ENCODE measurements around the gene GMIP. TPM values are rescaled to one million over a fixed set of nuclear protein-coding genes. Genes with fewer than 3 reads are reported as not detected.

The GMIP gene
- total RNA-seq, 2 experiments from 2014 or later: 78.6 to 79.4 TPM

DNA sequence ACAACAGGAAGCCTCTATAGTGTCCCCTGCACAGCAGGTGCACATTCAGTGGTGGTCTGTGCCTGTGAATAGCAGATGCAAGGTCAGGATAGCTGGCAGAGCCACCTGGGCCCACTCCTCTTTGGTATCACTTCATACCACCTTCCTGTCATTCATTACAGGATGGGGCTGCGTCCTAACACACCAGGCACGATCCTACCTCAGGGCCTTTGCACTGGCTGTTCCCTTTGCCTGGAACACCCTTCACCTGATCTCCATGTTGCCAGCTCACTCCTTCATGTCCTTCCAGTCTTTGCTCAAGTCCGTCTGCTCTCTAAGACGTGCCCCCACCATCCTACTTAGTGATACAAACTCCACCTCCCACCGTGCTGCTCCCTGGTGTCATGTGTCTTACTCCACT lies 10.8 kb downstream of the GMIP start:
- no peak overlapping the region for H3K27ac Mint-ChIP-seq
- H3K4me1 Mint-ChIP-seq (ENCODE audit: low read depth): peaks cover 9% of the 10 kb centered on the region
- intact Hi-C loops (cut with micrococcal nuclease): no loop called here
- ChIA-PET CTCF (interaction anchor here (2.2 kb wide), 1 partner anchor 11 kb away, joined by 7 read pairs; the partner anchor contains the start of gene GMIP), POLR2A (interaction anchor here (0.6 kb wide), 1 partner anchor 30 kb away, joined by 3 read pairs; no protein-coding TSS in a partner anchor)
- peaks cover 49% of the 10 kb centered on the region for H3K36me3 Mint-ChIP-seq
- no peaks in the 10 kb centered on the region for H3K9me3 Mint-ChIP-seq
- no peak overlapping the region for H3K4me3 Mint-ChIP-seq
- no peaks in the 10 kb centered on the region for H3K27me3 Mint-ChIP-seq
- no peak for DNase-seq

DNA sequence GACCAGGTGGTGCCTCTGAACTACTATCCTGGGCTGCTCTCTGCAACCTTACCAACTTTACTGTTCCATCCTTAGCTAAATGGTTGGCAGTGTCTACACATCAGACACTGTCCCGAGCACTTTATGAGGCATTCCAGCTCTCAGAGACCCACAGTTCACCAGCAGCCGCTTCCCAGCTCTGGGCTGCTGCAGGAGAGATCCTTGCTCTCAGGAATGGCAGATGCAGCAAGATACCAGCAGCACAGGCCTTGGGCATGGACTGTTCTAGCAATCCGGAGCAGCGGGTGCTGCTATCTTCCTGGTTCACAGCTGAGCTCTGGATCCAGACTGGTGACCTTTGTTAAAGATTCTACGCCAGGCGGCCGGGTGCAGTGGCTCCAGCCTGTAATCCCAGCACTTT lies 12.1 kb downstream of the GMIP start:
- H3K4me3 Mint-ChIP-seq: no peak overlapping the region
- peaks cover 22% of the 10 kb centered on the region for H3K4me1 Mint-ChIP-seq (ENCODE audit: low read depth)
- no peak for DNase-seq
- POLR2A ChIA-PET: no interaction called here
- intact Hi-C loops (cut with micrococcal nuclease): no loop called here
- H3K27ac Mint-ChIP-seq: no peak overlapping the region
- H3K27me3 Mint-ChIP-seq: no peaks in the 10 kb centered on the region
- peaks cover 45% of the 10 kb centered on the region for H3K36me3 Mint-ChIP-seq
- no peaks in the 10 kb centered on the region for H3K9me3 Mint-ChIP-seq
- CTCF ChIA-PET: interaction anchor here (1.3 kb wide), 1 partner anchor 99 kb away, joined by 6 read pairs; no protein-coding TSS in a partner anchor

GRCh38 chr19:19630426-19630825 lies 13.0 kb downstream of the GMIP start:
- Mint-ChIP-seq H3K4me3 (no peak overlapping the region), H3K4me1 (ENCODE audit: low read depth) (peaks cover 23% of the 10 kb centered on the region), H3K27ac (no peak overlapping the region), H3K9me3 (no peaks in the 10 kb centered on the region), H3K36me3 (peaks cover 46% of the 10 kb centered on the region), H3K27me3 (no peaks in the 10 kb centered on the region)
- no peak for DNase-seq
- intact Hi-C loops (cut with micrococcal nuclease): no loop called here
- ChIA-PET POLR2A (no interaction called here), CTCF (interaction anchor here (1.3 kb wide), 1 partner anchor 98 kb away, joined by 6 read pairs; no protein-coding TSS in a partner anchor)

GRCh38 chr19:19630062-19630414 lies 13.4 kb downstream of the GMIP start:
- Mint-ChIP-seq H3K36me3 (peaks cover 43% of the 10 kb centered on the region), H3K4me3 (no peak overlapping the region), H3K9me3 (no peaks in the 10 kb centered on the region), H3K27ac (no peak overlapping the region), H3K27me3 (no peaks in the 10 kb centered on the region), H3K4me1 (ENCODE audit: low read depth) (peaks cover 23% of the 10 kb centered on the region)
- POLR2A ChIA-PET: no interaction called here
- intact Hi-C loops (cut with micrococcal nuclease): no loop called here
- CTCF ChIA-PET: no interaction called here
- DNase-seq: no peak

GRCh38 chr19:19628501-19629134 lies 14.8 kb downstream of the GMIP start:
- intact Hi-C loops (cut with micrococcal nuclease): loop anchor here (1.0 kb wide), 1 partner anchor 10 kb away; the partner anchor contains the start of gene PBX4
- peak; percentile 68 for DNase-seq
- Mint-ChIP-seq H3K4me1 (ENCODE audit: low read depth) (peaks cover 23% of the 10 kb centered on the region), H3K36me3 (peaks cover 39% of the 10 kb centered on the region), H3K9me3 (no peaks in the 10 kb centered on the region), H3K27me3 (no peaks in the 10 kb centered on the region), H3K27ac (peak overlapping the region; percentile 67), H3K4me3 (peak overlapping the region; percentile 70)
- ChIA-PET CTCF (interaction anchor here (0.6 to 1.3 kb wide), 3 partner anchors 15 to 96 kb away, joined by 3 to 6 read pairs (median 3); partner anchors contain the start of gene GMIP), POLR2A (interaction anchor here (0.7 to 1.5 kb wide), 5 partner anchors 15 to 39 kb away, joined by 3 to 5 read pairs (median 4); no protein-coding TSS in a partner anchor)

DNA sequence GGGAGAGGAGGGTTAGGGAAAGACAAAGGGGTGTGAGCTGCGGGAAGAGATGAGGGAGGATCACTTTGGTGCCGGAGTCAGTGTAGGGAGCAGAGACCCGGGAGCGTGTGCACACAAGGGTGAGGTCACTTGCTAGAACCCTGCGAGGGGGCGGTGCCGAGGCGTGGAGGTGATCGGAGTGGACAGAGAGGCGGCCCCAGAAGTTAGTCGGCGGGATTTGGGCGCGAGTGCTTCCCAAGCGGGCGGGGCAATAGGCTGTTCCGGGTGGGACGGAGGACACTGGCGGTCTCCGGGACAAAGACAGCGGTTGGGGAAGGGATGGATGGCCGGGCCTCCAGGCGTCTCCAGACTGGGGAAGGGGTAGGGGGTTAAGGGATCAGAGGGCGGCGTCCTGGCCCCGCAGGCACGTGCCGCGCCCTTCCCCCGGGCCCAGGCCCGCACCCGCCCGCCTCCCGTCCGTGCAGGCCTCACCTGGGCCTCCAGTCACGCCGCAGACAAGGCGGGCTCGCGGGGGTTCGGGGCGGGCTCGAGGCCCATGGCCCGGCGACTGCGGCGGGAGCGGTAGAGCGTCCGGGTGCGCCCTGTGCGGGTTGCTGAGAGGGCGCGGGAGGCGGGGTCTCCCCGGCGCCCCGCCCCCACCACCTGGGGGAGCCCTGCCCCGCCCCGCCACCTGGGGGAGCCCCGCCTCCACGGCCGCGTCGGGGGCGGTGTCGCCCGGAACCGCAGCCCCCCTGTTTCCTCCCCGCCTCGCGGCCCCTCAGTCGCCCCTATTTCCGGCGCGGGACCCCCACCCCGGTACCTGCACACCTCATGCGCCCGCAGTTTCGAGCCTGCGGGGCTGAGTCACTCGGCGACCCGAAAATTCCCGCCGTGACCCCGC lies 15.6 kb downstream of the GMIP start, which contains the start of gene LPAR2:
Gene LPAR2, minus strand, starts transcription at position 600 of the 880 bp plus-strand sequence. CDS start 945 bp downstream, outside the sequence.
- peak; percentile 79 for DNase-seq
- no peaks in the 10 kb centered on the region for H3K27me3 Mint-ChIP-seq
- CTCF ChIA-PET: interaction anchor here (0.6 to 1.3 kb wide), 4 partner anchors 42 to 95 kb away, joined by 3 to 6 read pairs (median 4); no protein-coding TSS in a partner anchor

DNA sequence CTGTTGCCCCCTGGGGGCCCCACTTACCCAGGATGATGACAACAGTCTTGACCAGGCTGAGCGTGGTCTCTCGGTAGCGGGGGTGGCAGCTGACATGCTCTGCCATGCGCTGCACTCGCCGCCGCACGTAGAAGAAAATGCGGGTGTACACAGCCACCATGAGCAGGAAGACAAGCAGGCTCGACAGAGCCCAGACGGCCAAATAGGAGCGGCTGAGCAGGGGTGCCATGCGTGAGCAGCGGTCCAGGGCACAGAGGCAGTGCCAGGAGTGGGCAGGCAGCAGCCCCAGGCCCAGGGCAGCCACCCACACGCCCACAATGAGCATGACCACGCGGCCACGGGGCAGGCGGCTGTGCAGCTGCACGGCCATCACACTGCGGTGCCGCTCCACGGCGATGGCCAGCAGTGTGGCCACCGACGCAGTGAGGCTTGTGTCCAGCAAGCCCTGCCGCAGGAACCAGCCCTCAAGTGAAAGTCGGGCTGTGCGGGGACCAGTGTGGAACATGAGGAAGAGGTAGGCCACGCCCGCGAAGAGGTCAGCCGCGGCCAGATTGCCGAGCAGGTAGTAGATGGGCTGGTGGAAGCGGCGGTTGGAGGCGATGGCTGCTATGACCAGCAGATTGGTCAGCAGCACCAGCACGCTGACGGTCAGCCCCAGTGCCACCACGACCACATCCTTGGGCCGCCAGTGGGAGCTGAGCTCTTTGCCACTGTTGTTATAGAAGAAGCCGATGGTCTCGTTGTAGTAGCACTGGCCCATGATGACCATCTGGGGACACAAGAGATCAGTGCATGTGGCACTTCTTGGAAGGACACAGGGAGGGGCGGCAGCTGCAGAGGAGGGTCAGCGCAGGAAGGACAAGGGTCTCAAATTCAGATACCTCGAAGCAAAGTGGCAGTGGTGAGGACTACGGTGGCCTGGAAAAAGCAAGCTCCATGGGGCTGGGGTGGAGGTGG lies 16.7 kb downstream of the GMIP start:
- peak overlapping the region; percentile 90 for H3K4me3 Mint-ChIP-seq
- peak overlapping the region; percentile 93 for H3K27ac Mint-ChIP-seq
- intact Hi-C loops (cut with micrococcal nuclease): loop anchor here (1.0 to 2.0 kb wide), 2 partner anchors 16 to 20 kb away; partner anchors contain the start of gene GMIP
- peaks cover 22% of the 10 kb centered on the region for H3K4me1 Mint-ChIP-seq (ENCODE audit: low read depth)
- peaks cover 30% of the 10 kb centered on the region for H3K36me3 Mint-ChIP-seq
- no peaks in the 10 kb centered on the region for H3K27me3 Mint-ChIP-seq
- DNase-seq: no peak
- no peaks in the 10 kb centered on the region for H3K9me3 Mint-ChIP-seq
- POLR2A ChIA-PET: interaction anchor here (0.6 to 1.8 kb wide), 7 partner anchors 9 to 36 kb away, joined by 3 to 12 read pairs (median 3); partner anchors contain the start of genes GMIP and PBX4
- CTCF ChIA-PET: interaction anchor here (1.2 kb wide), 2 partner anchors 73 to 94 kb away, joined by 3 to 4 read pairs; no protein-coding TSS in a partner anchor

More for the DNA sequence above, 15.6 kb downstream of the GMIP start, which contains the start of gene LPAR2:
- Mint-ChIP-seq H3K27ac (peak within 1 kb of the TSS; percentile 93), H3K4me1 (ENCODE audit: low read depth) (peaks cover 20% of the 10 kb centered on the region), H3K36me3 (peaks cover 35% of the 10 kb centered on the region), H3K9me3 (no peaks in the 10 kb centered on the region), H3K4me3 (peak within 1 kb of the TSS; percentile 90)
- intact Hi-C loops (cut with micrococcal nuclease): loop anchor here (1.0 to 2.0 kb wide), 3 partner anchors 10 to 22 kb away; partner anchors contain the start of genes GMIP and PBX4
- POLR2A ChIA-PET: interaction anchor here (0.6 to 1.8 kb wide), 9 partner anchors 10 to 37 kb away, joined by 3 to 12 read pairs (median 3); partner anchors contain the start of genes GMIP and PBX4

GRCh38 chr19:19624032-19624570 lies 19.4 kb downstream of the GMIP start:
- peaks cover 20% of the 10 kb centered on the region for H3K36me3 Mint-ChIP-seq
- H3K9me3 Mint-ChIP-seq: no peaks in the 10 kb centered on the region
- DNase-seq: no peak
- no peak overlapping the region for H3K4me3 Mint-ChIP-seq
- no peaks in the 10 kb centered on the region for H3K27me3 Mint-ChIP-seq
- POLR2A ChIA-PET: no interaction called here
- intact Hi-C loops (cut with micrococcal nuclease): no loop called here
- H3K27ac Mint-ChIP-seq: peak overlapping the region; percentile 21
- CTCF ChIA-PET: interaction anchor here (1.0 kb wide), 1 partner anchor 92 kb away, joined by 3 read pairs; no protein-coding TSS in a partner anchor
- peaks cover 25% of the 10 kb centered on the region for H3K4me1 Mint-ChIP-seq (ENCODE audit: low read depth)

- intact Hi-C loops (cut with micrococcal nuclease): no loop called here
- DNase-seq: no peak
- ChIA-PET CTCF (interaction anchor here (0.7 to 1.9 kb wide), 4 partner anchors 9 to 91 kb away, joined by 3 to 7 read pairs (median 4); no protein-coding TSS in a partner anchor), POLR2A (no interaction called here)
- peaks cover 28% of the 10 kb centered on the region for H3K4me1 Mint-ChIP-seq (ENCODE audit: low read depth)
- H3K4me3 Mint-ChIP-seq: no peak overlapping the region
- peaks cover 18% of the 10 kb centered on the region for H3K36me3 Mint-ChIP-seq
- H3K9me3 Mint-ChIP-seq: no peaks in the 10 kb centered on the region
- no peaks in the 10 kb centered on the region for H3K27me3 Mint-ChIP-seq
- no peak overlapping the region for H3K27ac Mint-ChIP-seq
Measured at GRCh38 chr19:19623383-19623782, 20.1 kb downstream of the GMIP start.

DNA sequence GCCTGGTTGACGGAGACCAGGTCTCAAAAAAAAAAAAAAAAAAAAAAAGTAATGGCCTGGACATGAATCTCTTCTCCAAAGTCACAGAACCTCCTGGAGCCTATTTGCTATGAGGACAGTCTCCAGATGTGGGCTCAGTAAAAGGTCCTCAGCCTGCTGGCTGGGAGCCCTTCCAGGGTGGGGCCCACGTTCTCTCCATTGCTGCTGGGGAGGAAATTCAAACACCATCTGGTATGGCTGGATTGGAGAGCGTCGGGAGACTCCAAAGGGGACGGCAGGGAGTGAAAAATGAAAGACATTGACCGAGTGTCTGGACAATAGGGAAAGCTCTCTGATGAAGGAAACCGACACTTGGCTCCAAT lies 23.6 kb downstream of the GMIP start:
- Mint-ChIP-seq H3K9me3 (no peaks in the 10 kb centered on the region), H3K27ac (no peak overlapping the region), H3K36me3 (peaks cover 18% of the 10 kb centered on the region), H3K4me1 (ENCODE audit: low read depth) (peaks cover 35% of the 10 kb centered on the region), H3K4me3 (no peak overlapping the region), H3K27me3 (no peaks in the 10 kb centered on the region)
- intact Hi-C loops (cut with micrococcal nuclease): loop anchor here (2.0 kb wide), 3 partner anchors 29 to 79 kb away; partner anchors contain the start of gene ATP13A1
- POLR2A ChIA-PET: interaction anchor here (0.6 kb wide), 1 partner anchor 46 kb away, joined by 3 read pairs; no protein-coding TSS in a partner anchor
- CTCF ChIA-PET: interaction anchor here (0.8 to 1.3 kb wide), 2 partner anchors 24 to 87 kb away, joined by 4 to 9 read pairs; partner anchors contain the start of gene GMIP
- DNase-seq: no peak
